ENCODE data around the gene WDR89. TPM values are rescaled to one million over a fixed set of nuclear protein-coding genes. Genes with fewer than 3 reads are reported as not detected.

Gene WDR89, protein sequence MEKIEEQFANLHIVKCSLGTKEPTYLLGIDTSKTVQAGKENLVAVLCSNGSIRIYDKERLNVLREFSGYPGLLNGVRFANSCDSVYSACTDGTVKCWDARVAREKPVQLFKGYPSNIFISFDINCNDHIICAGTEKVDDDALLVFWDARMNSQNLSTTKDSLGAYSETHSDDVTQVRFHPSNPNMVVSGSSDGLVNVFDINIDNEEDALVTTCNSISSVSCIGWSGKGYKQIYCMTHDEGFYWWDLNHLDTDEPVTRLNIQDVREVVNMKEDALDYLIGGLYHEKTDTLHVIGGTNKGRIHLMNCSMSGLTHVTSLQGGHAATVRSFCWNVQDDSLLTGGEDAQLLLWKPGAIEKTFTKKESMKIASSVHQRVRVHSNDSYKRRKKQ
- 10 to 100 TPM in 1 of 3 donors, 1 to 10 TPM in 2; 5.1 to 12.4 (median 8.5) TPM for total RNA-seq

DNA sequence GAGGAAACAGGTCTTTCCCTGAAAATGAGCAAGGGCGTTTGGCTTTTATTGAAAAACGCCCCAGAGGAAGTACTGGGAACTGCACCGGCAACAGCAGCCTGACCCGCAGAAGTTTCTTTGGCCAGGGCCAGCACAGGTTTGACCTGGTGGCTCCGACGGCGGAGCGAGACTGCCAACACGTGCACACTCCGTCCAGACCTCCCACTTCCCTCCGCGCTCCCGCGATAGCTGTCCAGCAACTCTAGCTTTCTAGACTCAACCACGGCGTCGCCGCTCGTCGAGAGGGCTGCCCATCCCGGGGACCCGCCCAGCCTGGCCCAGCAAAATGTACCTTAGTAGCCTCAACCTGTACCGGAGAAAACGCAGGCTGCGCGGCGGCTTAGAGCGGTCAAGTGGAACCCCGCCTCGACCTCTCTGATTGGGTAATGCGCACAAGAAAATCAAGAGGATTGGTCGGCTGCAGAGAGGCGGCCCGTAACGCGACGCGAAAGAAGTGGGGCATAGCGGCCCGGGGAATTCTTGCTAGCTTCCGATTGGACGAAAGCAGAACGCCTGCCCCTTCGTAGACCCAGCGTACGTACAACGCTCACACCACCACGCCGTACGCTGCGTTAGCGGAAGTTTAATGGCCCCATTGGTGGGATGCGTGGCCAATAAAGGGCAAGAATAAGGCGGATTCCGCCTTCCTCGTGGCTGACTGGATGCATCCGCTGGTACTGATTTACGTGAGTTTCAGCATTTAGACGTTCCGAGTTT, at the start of gene WDR89:
Gene WDR89, minus strand, starts transcription at position 399 of the 756 bp plus-strand sequence. CDS start 41,929 bp downstream, outside the sequence.
- H3K27me3 ChIP-seq: no peaks in the 10 kb centered on the region
- DNase-seq (ENCODE audit: low spot score in 2 of 2): peak; percentile 96 to 98
- H3K4me1 ChIP-seq: peaks cover 0 to 4% of the 10 kb centered on the region in 2 donors
- H3K27ac ChIP-seq: peak within 1 kb of the TSS; percentile 91 to 97
- peak within 1 kb of the TSS; percentile 56 to 90 (median 73) for H3K4me3 ChIP-seq
- H3K36me3 ChIP-seq: no peaks in the 10 kb centered on the region
- H3K9me3 ChIP-seq: peaks cover 0 to 7% of the 10 kb centered on the region in 2 donors
- intact Hi-C loops (cut with DNase I; ENCODE audit: low total_unique reads): no loop called here
- TF ChIP-seq POLR2AphosphoS5 (IDR thresholded peaks at IDR 0.05) (peak; percentile 60 to 81 (median 74)), POLR2A (IDR thresholded peaks at IDR 0.05) (peak; percentile 44)
- TF ChIP-seq, protein P1, sequence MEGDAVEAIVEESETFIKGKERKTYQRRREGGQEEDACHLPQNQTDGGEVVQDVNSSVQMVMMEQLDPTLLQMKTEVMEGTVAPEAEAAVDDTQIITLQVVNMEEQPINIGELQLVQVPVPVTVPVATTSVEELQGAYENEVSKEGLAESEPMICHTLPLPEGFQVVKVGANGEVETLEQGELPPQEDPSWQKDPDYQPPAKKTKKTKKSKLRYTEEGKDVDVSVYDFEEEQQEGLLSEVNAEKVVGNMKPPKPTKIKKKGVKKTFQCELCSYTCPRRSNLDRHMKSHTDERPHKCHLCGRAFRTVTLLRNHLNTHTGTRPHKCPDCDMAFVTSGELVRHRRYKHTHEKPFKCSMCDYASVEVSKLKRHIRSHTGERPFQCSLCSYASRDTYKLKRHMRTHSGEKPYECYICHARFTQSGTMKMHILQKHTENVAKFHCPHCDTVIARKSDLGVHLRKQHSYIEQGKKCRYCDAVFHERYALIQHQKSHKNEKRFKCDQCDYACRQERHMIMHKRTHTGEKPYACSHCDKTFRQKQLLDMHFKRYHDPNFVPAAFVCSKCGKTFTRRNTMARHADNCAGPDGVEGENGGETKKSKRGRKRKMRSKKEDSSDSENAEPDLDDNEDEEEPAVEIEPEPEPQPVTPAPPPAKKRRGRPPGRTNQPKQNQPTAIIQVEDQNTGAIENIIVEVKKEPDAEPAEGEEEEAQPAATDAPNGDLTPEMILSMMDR (IDR thresholded peaks at IDR 0.05): peak; percentile 80 to 90 (median 83)

DNA sequence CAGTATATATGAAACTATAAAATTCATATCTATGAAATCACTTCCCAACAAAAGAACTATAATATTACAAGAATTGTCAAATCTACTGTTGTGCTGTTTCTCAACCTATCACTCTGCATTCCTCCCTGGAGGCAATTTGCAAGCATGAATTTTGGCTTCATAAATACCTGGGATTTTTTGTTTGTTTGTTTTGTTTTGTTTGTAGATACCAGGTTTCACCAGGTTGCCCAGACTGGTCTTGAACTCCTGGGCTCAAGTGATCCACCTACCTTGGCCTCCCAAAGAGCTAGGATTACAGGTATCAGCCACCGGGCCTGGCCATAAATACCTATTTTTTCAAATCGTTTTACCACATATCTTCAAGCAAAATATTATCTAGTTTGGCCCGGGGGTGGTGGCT, 47.5 kb upstream of the WDR89 start:
- Histone ChIP-seq H3K36me3 (no peaks in the 10 kb centered on the region), H3K9me3 (no peaks in the 10 kb centered on the region), H3K27me3 (no peaks in the 10 kb centered on the region), H3K4me3 (no peak overlapping the region), H3K4me1 (no peaks in the 10 kb centered on the region), H3K27ac (no peak overlapping the region)
- TF ChIP-seq, protein P1 (IDR thresholded peaks at IDR 0.05): no peak
- TF ChIP-seq POLR2AphosphoS5 (IDR thresholded peaks at IDR 0.05): no peak
- no peak for TF ChIP-seq POLR2A (IDR thresholded peaks at IDR 0.05)
- intact Hi-C loops (cut with DNase I; ENCODE audit: low total_unique reads): no loop called here
- no peak for DNase-seq (ENCODE audit: low spot score in 2 of 2)

DNA sequence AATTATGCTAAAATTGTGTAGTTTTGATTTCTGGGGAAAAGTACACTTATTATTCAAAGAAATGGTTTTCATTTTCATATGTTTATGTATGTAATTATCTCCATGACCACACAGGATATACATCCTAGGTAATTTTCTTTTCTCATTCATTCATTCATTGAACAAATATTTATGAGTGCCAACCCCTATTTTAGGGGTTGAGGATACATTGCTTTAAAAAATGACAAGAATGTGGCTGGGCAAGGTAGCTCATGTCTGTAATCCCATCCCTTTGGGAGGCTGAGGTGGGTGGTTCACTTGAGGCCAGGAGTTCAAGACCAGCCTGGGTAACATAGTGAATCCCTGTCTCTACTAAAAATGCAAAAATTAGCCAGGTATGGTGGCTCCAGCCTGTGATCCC, 45.3 kb upstream of the WDR89 start:
- no peak overlapping the region for H3K27ac ChIP-seq
- TF ChIP-seq POLR2AphosphoS5 (IDR thresholded peaks at IDR 0.05) (no peak), POLR2A (IDR thresholded peaks at IDR 0.05) (no peak)
- TF ChIP-seq, protein P1 (IDR thresholded peaks at IDR 0.05): no peak

DNA sequence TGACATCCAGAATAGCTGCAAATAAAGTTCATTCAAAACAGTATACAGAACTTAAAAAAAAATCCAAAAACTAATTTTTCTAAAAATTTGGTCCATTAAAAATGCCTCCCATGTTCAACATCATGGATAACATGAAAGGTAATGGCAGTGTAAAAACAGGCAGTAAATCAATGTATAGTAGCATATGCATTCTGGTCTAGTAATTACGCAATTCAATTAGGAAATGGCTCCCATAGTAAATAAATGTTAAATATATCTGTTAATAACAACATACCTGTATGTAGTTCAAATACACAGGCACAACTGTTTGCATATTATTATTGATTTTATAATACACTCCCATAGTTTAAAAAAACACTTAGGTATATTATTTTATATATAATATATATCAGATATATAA, 43.7 kb upstream of the WDR89 start:
- Histone ChIP-seq H3K27ac (no peak overlapping the region), H3K4me3 (no peak overlapping the region), H3K36me3 (no peaks in the 10 kb centered on the region), H3K9me3 (no peaks in the 10 kb centered on the region), H3K4me1 (no peaks in the 10 kb centered on the region), H3K27me3 (no peaks in the 10 kb centered on the region)
- intact Hi-C loops (cut with DNase I; ENCODE audit: low total_unique reads): no loop called here
- TF ChIP-seq, protein P1 (IDR thresholded peaks at IDR 0.05): no peak
- TF ChIP-seq POLR2AphosphoS5 (IDR thresholded peaks at IDR 0.05) (no peak), POLR2A (IDR thresholded peaks at IDR 0.05) (no peak)
- no peak for DNase-seq (ENCODE audit: low spot score in 2 of 2)

More for the DNA sequence above, 45.3 kb upstream of the WDR89 start:
- Histone ChIP-seq H3K36me3 (no peaks in the 10 kb centered on the region), H3K4me3 (no peak overlapping the region), H3K9me3 (no peaks in the 10 kb centered on the region), H3K4me1 (no peaks in the 10 kb centered on the region), H3K27me3 (no peaks in the 10 kb centered on the region)
- intact Hi-C loops (cut with DNase I; ENCODE audit: low total_unique reads): no loop called here
- no peak for DNase-seq (ENCODE audit: low spot score in 2 of 2)
